ENCODE data around the gene ALDH7A1. TPM values are rescaled to one million over a fixed set of nuclear protein-coding genes. Genes with fewer than 3 reads are reported as not detected.

The ALDH7A1 gene
- total and polyA plus RNA-seq, 8 donors: 15.9 to 28.7 (median 22.7) TPM

DNA sequence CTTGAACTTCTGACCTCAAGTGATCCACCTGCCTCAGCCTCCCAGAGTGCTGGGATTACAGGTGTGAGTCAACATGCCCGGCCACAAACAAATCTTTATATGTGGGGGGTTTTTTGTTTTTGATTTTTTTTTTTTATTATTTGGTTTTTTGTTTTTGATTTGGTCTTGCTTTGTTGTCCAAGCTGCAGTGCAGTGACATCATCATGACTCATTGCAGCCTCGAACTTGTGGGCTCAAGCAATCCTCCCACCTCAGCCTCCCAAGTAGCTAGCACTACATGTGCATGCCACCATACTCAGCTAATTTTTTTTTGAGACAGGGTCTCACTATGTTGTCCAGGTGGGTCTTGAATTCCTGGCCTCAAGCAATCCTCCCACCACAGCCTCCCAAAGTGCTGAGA is 42.4 kb downstream of the ALDH7A1 start:
- TF ChIP-seq, protein P1, sequence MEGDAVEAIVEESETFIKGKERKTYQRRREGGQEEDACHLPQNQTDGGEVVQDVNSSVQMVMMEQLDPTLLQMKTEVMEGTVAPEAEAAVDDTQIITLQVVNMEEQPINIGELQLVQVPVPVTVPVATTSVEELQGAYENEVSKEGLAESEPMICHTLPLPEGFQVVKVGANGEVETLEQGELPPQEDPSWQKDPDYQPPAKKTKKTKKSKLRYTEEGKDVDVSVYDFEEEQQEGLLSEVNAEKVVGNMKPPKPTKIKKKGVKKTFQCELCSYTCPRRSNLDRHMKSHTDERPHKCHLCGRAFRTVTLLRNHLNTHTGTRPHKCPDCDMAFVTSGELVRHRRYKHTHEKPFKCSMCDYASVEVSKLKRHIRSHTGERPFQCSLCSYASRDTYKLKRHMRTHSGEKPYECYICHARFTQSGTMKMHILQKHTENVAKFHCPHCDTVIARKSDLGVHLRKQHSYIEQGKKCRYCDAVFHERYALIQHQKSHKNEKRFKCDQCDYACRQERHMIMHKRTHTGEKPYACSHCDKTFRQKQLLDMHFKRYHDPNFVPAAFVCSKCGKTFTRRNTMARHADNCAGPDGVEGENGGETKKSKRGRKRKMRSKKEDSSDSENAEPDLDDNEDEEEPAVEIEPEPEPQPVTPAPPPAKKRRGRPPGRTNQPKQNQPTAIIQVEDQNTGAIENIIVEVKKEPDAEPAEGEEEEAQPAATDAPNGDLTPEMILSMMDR (IDR thresholded peaks at IDR 0.05): no peak
- 96 to 100% methylated on average over 2 of the region's 2 CpGs for WGBS, 2 donors
- intact Hi-C loops (cut with DNase I): no loop called here
- ATAC-seq: no peak
- H3K36me3 ChIP-seq: peaks cover 0 to 56% (median 27%) of the 10 kb centered on the region in 3 donors
- H3K27me3 ChIP-seq: no peaks in the 10 kb centered on the region
- H3K27ac ChIP-seq: no peak overlapping the region
- H3K4me3 ChIP-seq: no peak overlapping the region
- DNase-seq: no peak
- no peaks in the 10 kb centered on the region for H3K9me3 ChIP-seq
- H3K4me1 ChIP-seq: no peaks in the 10 kb centered on the region
- no peak for FAIRE-seq

DNA sequence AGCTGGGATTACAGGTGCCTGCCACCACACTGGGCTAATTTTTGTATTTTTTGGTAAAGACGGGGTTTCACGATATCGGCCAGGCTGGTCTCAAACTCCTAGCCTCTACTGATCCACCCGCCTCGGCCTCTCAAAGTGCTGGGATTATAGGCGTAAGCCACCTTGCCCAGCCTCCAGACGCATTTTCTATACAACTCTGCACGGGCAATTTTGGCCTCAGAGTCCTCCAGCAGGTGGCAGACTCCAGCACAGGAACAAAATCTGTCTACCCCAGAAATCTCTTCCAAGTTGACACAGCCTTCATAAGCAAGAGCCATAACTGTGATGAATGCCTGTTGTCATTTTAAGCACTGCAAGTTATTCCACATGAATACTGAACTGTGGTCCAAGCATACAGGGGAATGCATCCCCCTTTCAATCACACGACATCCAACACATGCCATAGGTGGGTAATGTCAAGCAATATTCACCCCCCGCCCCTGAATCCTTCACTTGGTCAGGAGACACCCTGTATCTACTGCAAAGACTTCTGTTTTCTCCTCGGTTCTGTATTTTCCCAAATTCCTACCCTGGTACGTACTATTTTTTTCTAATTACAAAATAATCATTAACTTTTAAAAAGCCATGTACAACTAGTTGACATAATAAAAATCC is 50.8 kb downstream of the ALDH7A1 start:
- ATAC-seq (peak in 3 of 4 donors; percentile 25 to 48 (median 33)), FAIRE-seq (no peak), DNase-seq (no peak)
- WGBS, 2 donors: 71 to 73% methylated on average over 12 of the region's 12 CpGs
- no peaks in the 10 kb centered on the region for H3K9me3 ChIP-seq
- H3K4me3 ChIP-seq: no peak overlapping the region
- H3K36me3 ChIP-seq: peaks cover 0 to 8% (median 7%) of the 10 kb centered on the region in 3 donors
- TF ChIP-seq, protein P1 (IDR thresholded peaks at IDR 0.05): peak in 1 of 4 donors; percentile 11
- H3K27me3 ChIP-seq: no peaks in the 10 kb centered on the region
- intact Hi-C loops (cut with DNase I): no loop called here
- H3K27ac ChIP-seq: no peak overlapping the region
- no peaks in the 10 kb centered on the region for H3K4me1 ChIP-seq

DNA sequence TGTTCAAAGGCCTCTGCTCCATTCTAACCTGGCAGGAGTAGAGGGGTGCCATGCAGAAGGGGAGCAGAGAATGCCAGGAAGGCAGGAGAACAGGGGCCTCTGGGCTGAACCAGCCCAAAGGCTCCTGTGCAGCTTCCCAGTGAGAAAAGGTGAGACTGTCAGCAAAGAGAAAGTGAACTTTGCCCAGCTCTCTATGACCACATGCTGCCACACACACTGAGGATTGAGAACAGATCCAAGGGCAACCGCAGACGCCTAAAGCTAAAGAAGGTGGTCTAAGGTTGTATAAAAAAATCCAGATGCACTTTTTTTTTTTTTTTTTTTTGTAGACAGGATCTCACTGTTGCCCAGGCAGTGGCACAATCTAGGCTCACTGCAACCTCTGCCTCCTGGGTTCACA is 51.4 kb downstream of the ALDH7A1 start:
- H3K36me3 ChIP-seq: peaks cover 0 to 7% (median 5%) of the 10 kb centered on the region in 3 donors
- no peaks in the 10 kb centered on the region for H3K9me3 ChIP-seq
- DNase-seq: peak in 1 of 6 donors; percentile 5
- no peaks in the 10 kb centered on the region for H3K27me3 ChIP-seq
- intact Hi-C loops (cut with DNase I): no loop called here
- H3K27ac ChIP-seq: no peak overlapping the region
- WGBS, 2 donors: 33 to 52% methylated on average over 2 of the region's 2 CpGs
- no peak for FAIRE-seq
- no peaks in the 10 kb centered on the region for H3K4me1 ChIP-seq
- ATAC-seq: peak; percentile 47 to 71 (median 68)
- TF ChIP-seq, protein P1 (IDR thresholded peaks at IDR 0.05): no peak
- no peak overlapping the region for H3K4me3 ChIP-seq

DNA sequence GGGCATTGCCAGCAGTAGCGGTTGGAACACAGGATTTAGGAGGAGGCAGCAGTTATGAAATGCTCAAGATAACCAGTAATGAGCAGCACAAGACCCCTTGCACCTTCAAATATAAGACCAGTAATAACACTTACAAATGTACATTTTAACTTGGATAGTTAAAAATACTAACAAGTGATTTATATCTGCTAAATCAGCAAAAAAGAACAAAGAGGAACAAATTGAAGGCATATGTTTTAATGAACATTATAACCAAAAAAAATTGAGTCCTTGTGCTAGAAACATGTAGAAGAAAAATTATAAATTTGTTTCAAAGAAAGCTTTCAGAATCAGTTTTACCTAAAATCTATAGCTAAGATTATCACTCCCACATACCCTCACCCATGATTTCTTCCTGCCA is 52.0 kb downstream of the ALDH7A1 start:
- Histone ChIP-seq H3K4me1 (no peaks in the 10 kb centered on the region), H3K4me3 (no peak overlapping the region), H3K36me3 (peaks cover 0 to 7% (median 5%) of the 10 kb centered on the region in 3 donors), H3K27ac (no peak overlapping the region), H3K9me3 (no peaks in the 10 kb centered on the region), H3K27me3 (no peaks in the 10 kb centered on the region)
- FAIRE-seq: no peak
- 87 to 100% methylated on average over 1 of the region's 1 CpG for WGBS, 2 donors
- ATAC-seq: no peak
- DNase-seq: no peak
- TF ChIP-seq, protein P1 (IDR thresholded peaks at IDR 0.05): no peak
- intact Hi-C loops (cut with DNase I): no loop called here

DNA sequence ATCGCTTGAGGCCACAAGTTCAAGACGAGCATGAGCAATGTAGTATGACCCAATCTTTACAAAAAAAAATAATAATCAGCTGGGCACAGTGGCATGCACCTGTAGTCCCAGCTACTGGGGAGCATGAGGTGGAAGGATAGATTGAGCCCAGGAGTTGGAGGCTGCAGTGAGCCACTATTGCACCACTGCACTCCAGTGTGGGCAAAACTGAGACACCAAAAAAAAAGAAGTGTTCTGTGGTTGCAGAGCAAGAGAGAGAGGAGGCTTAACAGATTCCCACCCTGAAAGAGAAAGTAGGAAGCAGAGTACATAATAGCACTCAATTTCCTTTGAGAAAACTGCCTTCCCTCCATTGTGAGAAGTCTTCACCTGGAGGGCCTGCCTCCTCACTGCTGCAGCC is 52.6 kb downstream of the ALDH7A1 start:
- no peak overlapping the region for H3K27ac ChIP-seq
- no peaks in the 10 kb centered on the region for H3K27me3 ChIP-seq
- intact Hi-C loops (cut with DNase I): no loop called here
- H3K36me3 ChIP-seq: peaks cover 0 to 7% (median 5%) of the 10 kb centered on the region in 3 donors
- H3K4me3 ChIP-seq: no peak overlapping the region
- ATAC-seq (no peak), FAIRE-seq (no peak), DNase-seq (no peak)
- TF ChIP-seq, protein P1 (IDR thresholded peaks at IDR 0.05): no peak
- no peaks in the 10 kb centered on the region for H3K4me1 ChIP-seq
- 44 to 62% methylated on average over 2 of the region's 2 CpGs for WGBS, 2 donors
- H3K9me3 ChIP-seq: no peaks in the 10 kb centered on the region

Data from pancreas (tissue), 10 donors.